ENCODE results near the gene TMED6.
"Not testable (repeated sequence)": the region's sequence is repeated elsewhere in the genome, so short reads cannot be mapped to it uniquely, and the experiment has no call there.

The TMED6 gene

DNA sequence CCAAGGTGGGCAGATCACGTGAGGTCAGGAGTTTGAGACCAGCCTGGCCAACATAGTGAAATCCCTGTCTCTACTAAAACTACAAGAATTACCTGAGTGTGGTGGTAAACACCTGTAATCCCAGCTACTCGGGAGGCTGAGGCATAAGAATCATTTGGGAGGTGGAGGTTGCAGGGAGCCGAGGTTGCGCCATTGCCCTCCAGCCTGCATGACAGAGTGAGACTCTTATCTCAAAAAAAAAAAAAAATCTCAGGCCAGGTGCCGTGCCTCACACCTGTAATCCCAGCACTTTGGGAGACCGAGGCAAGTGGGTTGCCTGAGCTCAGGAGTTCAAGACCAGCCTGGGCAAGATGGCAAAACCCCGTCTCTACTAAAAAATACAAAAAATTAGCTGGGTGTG is 54.8 kb downstream of the TMED6 start:
- DNase-seq: not testable (repeated sequence)

DNA sequence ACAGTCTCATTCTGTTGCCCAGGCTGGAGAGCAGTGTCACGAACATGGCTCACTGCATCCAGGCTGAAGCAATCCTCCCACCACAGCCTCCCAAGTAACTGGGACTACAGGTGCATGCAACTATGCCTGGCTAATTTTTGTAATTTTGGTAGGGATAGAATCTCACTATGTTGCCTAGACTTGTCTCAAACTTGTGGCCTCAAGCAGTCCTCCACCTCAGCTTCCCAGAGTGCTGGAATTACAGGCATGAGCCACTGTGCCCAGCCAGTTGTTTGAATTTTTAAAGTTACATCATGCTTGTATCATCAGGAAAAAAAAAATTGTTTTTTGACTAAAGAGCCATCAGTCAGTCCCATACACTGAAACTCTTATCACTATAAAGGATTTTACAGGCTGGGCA is 57.5 kb downstream of the TMED6 start:
- DNase-seq: no peak

DNA sequence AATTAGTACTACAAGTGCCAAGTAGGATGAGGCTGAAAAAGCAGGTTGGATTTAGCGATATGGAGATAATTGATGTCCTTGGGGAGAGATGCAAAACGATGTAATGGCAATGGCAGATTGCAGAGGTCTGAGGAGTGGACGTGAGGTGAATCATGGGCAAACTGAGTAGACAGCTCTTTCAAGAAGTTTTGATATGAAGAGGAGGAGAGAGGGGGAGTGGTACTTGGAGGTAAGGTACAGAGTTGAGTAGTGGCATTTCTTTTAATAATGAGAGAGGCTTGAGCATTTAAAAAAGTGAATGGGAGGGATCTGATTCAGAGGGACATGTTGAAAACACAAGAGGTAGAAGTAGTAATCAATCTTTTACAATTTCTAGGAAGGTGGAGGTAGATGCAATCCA is 58.2 kb downstream of the TMED6 start:
- no peak for DNase-seq

Data from activated gamma-delta T cell (primary cell).